Vagina (tissue), 2 donors: Measurements from ENCODE around the gene EPAS1. TPM values are rescaled to one million over a fixed set of nuclear protein-coding genes. Genes with fewer than 3 reads are reported as not detected.
A peak's percentile ranks its signal among the peaks of the same experiment; 100 is the strongest.

Experiments used
- DNase-seq, 2 donors: peaks; one replicate each; pipeline ENCODE4 v3.0.0-alpha.2; 2017; ENCODE audit errors: extremely low spot score in 2 of 2
- H3K27ac ChIP-seq: fragments of 200-600 bp; sonication (generic); one replicate; pipeline ENCODE4 v1.5.1; 2019
- H3K27me3 ChIP-seq: fragments of 200-600 bp; sonication (generic); one replicate; pipeline ENCODE4 v1.5.1; 2019
- H3K36me3 ChIP-seq, 2 donors: fragments of 200-600 bp; sonication (generic); one replicate each; pipeline ENCODE4 v1.5.1; 2017 to 2019
- H3K4me1 ChIP-seq: fragments of 200-600 bp; sonication (generic); one replicate; pipeline ENCODE4 v1.5.1; 2019
- H3K4me3 ChIP-seq, 2 donors: fragments of 200-600 bp; sonication (generic); 1 replicate in 1 of 2; 2 replicates in 1 of 2; pipeline ENCODE4 v1.5.1; 2016 to 2019
- H3K9me3 ChIP-seq: fragments of 200-600 bp; sonication (generic); one replicate; pipeline ENCODE4 v1.5.1; 2019
- CTCF ChIP-seq, 3 experiments: fragments of 450-650 bp in 2 of 3; fragments of 200-600 bp in 1 of 3; sonication (generic) in 1 of 3; IDR thresholded peaks; one replicate each; pipeline ENCODE4 v1.5.1; 2017 to 2019; ENCODE audit warnings: antibody characterized with exemption in 3 of 3, mild to moderate bottlenecking in 2 of 3, moderate library complexity in 2 of 3
- POLR2A ChIP-seq, 2 donors: fragments of 450-650 bp; IDR thresholded peaks; one replicate each; pipeline ENCODE4 v1.6.1; 2017; ENCODE audit warnings: antibody characterized with exemption in 2 of 2, mild to moderate bottlenecking in 2 of 2, moderate library complexity in 2 of 2
- POLR2AphosphoS5 ChIP-seq, 2 donors: sonication (generic); formaldehyde crosslinking; IDR thresholded peaks; one replicate each; pipeline ENCODE4 v1.9.0; 2017; ENCODE audit warnings: antibody characterized with exemption in 2 of 2, mild to moderate bottlenecking in 2 of 2, low read depth in 1 of 2; ENCODE audit not compliant: insufficient read depth in 1 of 2
- intact Hi-C: fragments of 100-400 bp; cut with DNase I; formaldehyde crosslinking; loops from one replicate; pipeline ENCODE4 v1.15.1; 2023
- total RNA-seq: library from RNA; depleted of rRNA; stranded (reverse); fragments of >200 nt; gene quantifications from one replicate; pipeline ENCODE4 v1.2.3, GENCODE V29; 2016

The EPAS1 gene
- total RNA-seq, 1 donor from 2014 or later: 222 TPM

- Histone ChIP-seq H3K4me1 (peaks cover 76% of the 10 kb centered on the region), H3K4me3 (no peak overlapping the region), H3K36me3 (no peaks in the 10 kb centered on the region), H3K27me3 (no peaks in the 10 kb centered on the region), H3K27ac (peak overlapping the region; percentile 79), H3K9me3 (no peaks in the 10 kb centered on the region)
- intact Hi-C loops: no loop called here
- TF ChIP-seq CTCF (IDR thresholded peaks at IDR 0.05) (no peak), POLR2AphosphoS5 (IDR thresholded peaks at IDR 0.05; ENCODE audit: insufficient read depth in 1 of 2, low read depth in 1 of 2) (peak; percentile 89 to 90)
- DNase-seq: peak in 1 of 2 donors; percentile 99
These were observed 18.1 kb downstream of the EPAS1 start for GRCh38 chr2:46315103-46315890.

GRCh38 chr2:46317094-46317486 lies 19.9 kb downstream of the EPAS1 start:
- peaks cover 75% of the 10 kb centered on the region for H3K4me1 ChIP-seq
- no peak for TF ChIP-seq POLR2AphosphoS5 (IDR thresholded peaks at IDR 0.05; ENCODE audit: insufficient read depth in 1 of 2, low read depth in 1 of 2)
- no peak for TF ChIP-seq POLR2A (IDR thresholded peaks at IDR 0.05)
- TF ChIP-seq CTCF (IDR thresholded peaks at IDR 0.05): no peak
- DNase-seq: no peak
- no peaks in the 10 kb centered on the region for H3K27me3 ChIP-seq
- intact Hi-C loops: no loop called here
- H3K27ac ChIP-seq: peak overlapping the region; percentile 79
- H3K4me3 ChIP-seq: no peak overlapping the region
- H3K9me3 ChIP-seq: no peaks in the 10 kb centered on the region
- H3K36me3 ChIP-seq: no peaks in the 10 kb centered on the region

- peaks cover 78% of the 10 kb centered on the region for H3K4me1 ChIP-seq
These were observed 21.6 kb downstream of the EPAS1 start for GRCh38 chr2:46318579-46319460.

GRCh38 chr2:46319711-46320110 lies 22.5 kb downstream of the EPAS1 start:
- H3K9me3 ChIP-seq: no peaks in the 10 kb centered on the region
- peak overlapping the region; percentile 35 for H3K27ac ChIP-seq
- no peak for DNase-seq
- H3K4me3 ChIP-seq: peak overlapping the region in 1 of 2 donors; percentile 5
- intact Hi-C loops: no loop called here
- H3K27me3 ChIP-seq: no peaks in the 10 kb centered on the region
- no peaks in the 10 kb centered on the region for H3K36me3 ChIP-seq
- H3K4me1 ChIP-seq: peaks cover 78% of the 10 kb centered on the region
- no peak for TF ChIP-seq CTCF (IDR thresholded peaks at IDR 0.05)
- no peak for TF ChIP-seq POLR2AphosphoS5 (IDR thresholded peaks at IDR 0.05; ENCODE audit: insufficient read depth in 1 of 2, low read depth in 1 of 2)

More at GRCh38 chr2:46318579-46319460, 21.6 kb downstream of the EPAS1 start:
- no peak for DNase-seq
- Histone ChIP-seq H3K9me3 (no peaks in the 10 kb centered on the region), H3K36me3 (no peaks in the 10 kb centered on the region), H3K27ac (peak overlapping the region; percentile 8), H3K4me3 (no peak overlapping the region), H3K27me3 (no peaks in the 10 kb centered on the region)
- intact Hi-C loops: no loop called here
- TF ChIP-seq CTCF (IDR thresholded peaks at IDR 0.05) (no peak), POLR2AphosphoS5 (IDR thresholded peaks at IDR 0.05; ENCODE audit: insufficient read depth in 1 of 2, low read depth in 1 of 2) (no peak), POLR2A (IDR thresholded peaks at IDR 0.05) (no peak)
